ENCODE measurements around the gene RAPGEF6.

RAPGEF6 gene

GRCh38 chr5:131589510-131590348, 45.3 kb downstream of the RAPGEF6 start:
- H3K27me3 ChIP-seq (ENCODE audit: control insufficient read depth, insufficient read depth, low read length, poor library complexity, severe bottlenecking) = no peaks in the 10 kb centered on the region

GRCh38 chr5:131587541-131587940, 47.5 kb downstream of the RAPGEF6 start:
- 84 to 96% methylated on average over 2 of the region's 2 CpGs for WGBS, 2 experiments

More at GRCh38 chr5:131589510-131590348, 45.3 kb downstream of the RAPGEF6 start:
- Histone ChIP-seq H3K4me1 (ENCODE audit: control insufficient read depth, insufficient read depth, low read length) (no peaks in the 10 kb centered on the region), H3K4me3 (ENCODE audit: insufficient read depth, low read depth, low read length) (no peak overlapping the region), H3K36me3 (ENCODE audit: control insufficient read depth, insufficient read depth, low read length) (no peaks in the 10 kb centered on the region), H3K9me3 (ENCODE audit: control insufficient read depth, low read length) (no peaks in the 10 kb centered on the region), H3K27ac (ENCODE audit: insufficient read depth, low read depth, low read length, poor library complexity, severe bottlenecking) (no peak overlapping the region)
- 85 to 89% methylated on average over 5 of the region's 5 CpGs for WGBS, 2 experiments

GRCh38 chr5:131581702-131582101, 53.3 kb downstream of the RAPGEF6 start:
- H3K4me3 ChIP-seq (ENCODE audit: insufficient read depth, low read depth, low read length) = no peak overlapping the region
- 93 to 98% methylated on average over 1 of the region's 1 CpG for WGBS, 2 experiments

More at GRCh38 chr5:131587541-131587940, 47.5 kb downstream of the RAPGEF6 start:
- Histone ChIP-seq H3K36me3 (ENCODE audit: control insufficient read depth, insufficient read depth, low read length) (no peaks in the 10 kb centered on the region), H3K27me3 (ENCODE audit: control insufficient read depth, insufficient read depth, low read length, poor library complexity, severe bottlenecking) (no peaks in the 10 kb centered on the region), H3K4me1 (ENCODE audit: control insufficient read depth, insufficient read depth, low read length) (no peaks in the 10 kb centered on the region), H3K27ac (ENCODE audit: insufficient read depth, low read depth, low read length, poor library complexity, severe bottlenecking) (no peak overlapping the region), H3K4me3 (ENCODE audit: insufficient read depth, low read depth, low read length) (no peak overlapping the region), H3K9me3 (ENCODE audit: control insufficient read depth, low read length) (no peaks in the 10 kb centered on the region)

GRCh38 chr5:131579917-131580671, 54.9 kb downstream of the RAPGEF6 start:
- Histone ChIP-seq H3K4me3 (ENCODE audit: insufficient read depth, low read depth, low read length) (no peak overlapping the region), H3K4me1 (ENCODE audit: control insufficient read depth, insufficient read depth, low read length) (no peaks in the 10 kb centered on the region), H3K27me3 (ENCODE audit: control insufficient read depth, insufficient read depth, low read length, poor library complexity, severe bottlenecking) (no peaks in the 10 kb centered on the region), H3K27ac (ENCODE audit: insufficient read depth, low read depth, low read length, poor library complexity, severe bottlenecking) (no peak overlapping the region), H3K36me3 (ENCODE audit: control insufficient read depth, insufficient read depth, low read length) (no peaks in the 10 kb centered on the region), H3K9me3 (ENCODE audit: control insufficient read depth, low read length) (no peaks in the 10 kb centered on the region)
- 96 to 97% methylated on average over 38 of the region's 38 CpGs for WGBS, 2 experiments

More at GRCh38 chr5:131581702-131582101, 53.3 kb downstream of the RAPGEF6 start:
- Histone ChIP-seq H3K36me3 (ENCODE audit: control insufficient read depth, insufficient read depth, low read length) (no peaks in the 10 kb centered on the region), H3K9me3 (ENCODE audit: control insufficient read depth, low read length) (no peaks in the 10 kb centered on the region), H3K4me1 (ENCODE audit: control insufficient read depth, insufficient read depth, low read length) (no peaks in the 10 kb centered on the region), H3K27ac (ENCODE audit: insufficient read depth, low read depth, low read length, poor library complexity, severe bottlenecking) (no peak overlapping the region), H3K27me3 (ENCODE audit: control insufficient read depth, insufficient read depth, low read length, poor library complexity, severe bottlenecking) (no peaks in the 10 kb centered on the region)

- 95 to 97% methylated on average over 8 of the region's 8 CpGs for WGBS, 2 experiments
- Histone ChIP-seq H3K27me3 (ENCODE audit: control insufficient read depth, insufficient read depth, low read length, poor library complexity, severe bottlenecking) (no peaks in the 10 kb centered on the region), H3K27ac (ENCODE audit: insufficient read depth, low read depth, low read length, poor library complexity, severe bottlenecking) (no peak overlapping the region), H3K4me1 (ENCODE audit: control insufficient read depth, insufficient read depth, low read length) (no peaks in the 10 kb centered on the region), H3K36me3 (ENCODE audit: control insufficient read depth, insufficient read depth, low read length) (no peaks in the 10 kb centered on the region), H3K9me3 (ENCODE audit: control insufficient read depth, low read length) (no peaks in the 10 kb centered on the region), H3K4me3 (ENCODE audit: insufficient read depth, low read depth, low read length) (no peak overlapping the region)
Measured at GRCh38 chr5:131575660-131576227, 59.3 kb downstream of the RAPGEF6 start.

- 93 to 96% methylated on average over 9 of the region's 9 CpGs for WGBS, 2 experiments
- H3K9me3 ChIP-seq (ENCODE audit: control insufficient read depth, low read length) = no peaks in the 10 kb centered on the region
Measured at GRCh38 chr5:131571669-131572168, 63.3 kb downstream of the RAPGEF6 start.

GRCh38 chr5:131570757-131571156, 64.3 kb downstream of the RAPGEF6 start:
- WGBS, 2 experiments = 85 to 89% methylated on average over 5 to 7 of the region's 7 CpGs
- H3K4me3 ChIP-seq (ENCODE audit: insufficient read depth, low read depth, low read length) = no peak overlapping the region
- no peaks in the 10 kb centered on the region for H3K27me3 ChIP-seq (ENCODE audit: control insufficient read depth, insufficient read depth, low read length, poor library complexity, severe bottlenecking)
- H3K9me3 ChIP-seq (ENCODE audit: control insufficient read depth, low read length) = no peaks in the 10 kb centered on the region
- H3K4me1 ChIP-seq (ENCODE audit: control insufficient read depth, insufficient read depth, low read length) = no peaks in the 10 kb centered on the region
- no peaks in the 10 kb centered on the region for H3K36me3 ChIP-seq (ENCODE audit: control insufficient read depth, insufficient read depth, low read length)
- no peak overlapping the region for H3K27ac ChIP-seq (ENCODE audit: insufficient read depth, low read depth, low read length, poor library complexity, severe bottlenecking)

More at GRCh38 chr5:131571669-131572168, 63.3 kb downstream of the RAPGEF6 start:
- H3K36me3 ChIP-seq (ENCODE audit: control insufficient read depth, insufficient read depth, low read length) = no peaks in the 10 kb centered on the region
- H3K4me3 ChIP-seq (ENCODE audit: insufficient read depth, low read depth, low read length) = no peak overlapping the region
- H3K27me3 ChIP-seq (ENCODE audit: control insufficient read depth, insufficient read depth, low read length, poor library complexity, severe bottlenecking) = no peaks in the 10 kb centered on the region
- H3K27ac ChIP-seq (ENCODE audit: insufficient read depth, low read depth, low read length, poor library complexity, severe bottlenecking) = no peak overlapping the region
- no peaks in the 10 kb centered on the region for H3K4me1 ChIP-seq (ENCODE audit: control insufficient read depth, insufficient read depth, low read length)

GRCh38 chr5:131564229-131564652, 70.8 kb downstream of the RAPGEF6 start:
- Histone ChIP-seq H3K27me3 (ENCODE audit: control insufficient read depth, insufficient read depth, low read length, poor library complexity, severe bottlenecking) (no peaks in the 10 kb centered on the region), H3K27ac (ENCODE audit: insufficient read depth, low read depth, low read length, poor library complexity, severe bottlenecking) (no peak overlapping the region), H3K36me3 (ENCODE audit: control insufficient read depth, insufficient read depth, low read length) (no peaks in the 10 kb centered on the region), H3K4me3 (ENCODE audit: insufficient read depth, low read depth, low read length) (no peak overlapping the region), H3K4me1 (ENCODE audit: control insufficient read depth, insufficient read depth, low read length) (peaks cover 9% of the 10 kb centered on the region), H3K9me3 (ENCODE audit: control insufficient read depth, low read length) (no peaks in the 10 kb centered on the region)
- WGBS, 2 experiments = 76 to 78% methylated on average over 4 of the region's 4 CpGs

- WGBS, 2 experiments = 74 to 76% methylated on average over 8 of the region's 8 CpGs
- no peak overlapping the region for H3K27ac ChIP-seq (ENCODE audit: insufficient read depth, low read depth, low read length, poor library complexity, severe bottlenecking)
- H3K9me3 ChIP-seq (ENCODE audit: control insufficient read depth, low read length) = no peaks in the 10 kb centered on the region
Measured at GRCh38 chr5:131563434-131564228, 71.4 kb downstream of the RAPGEF6 start.

More at GRCh38 chr5:131563434-131564228, 71.4 kb downstream of the RAPGEF6 start:
- no peaks in the 10 kb centered on the region for H3K36me3 ChIP-seq (ENCODE audit: control insufficient read depth, insufficient read depth, low read length)
- no peak overlapping the region for H3K4me3 ChIP-seq (ENCODE audit: insufficient read depth, low read depth, low read length)
- H3K27me3 ChIP-seq (ENCODE audit: control insufficient read depth, insufficient read depth, low read length, poor library complexity, severe bottlenecking) = no peaks in the 10 kb centered on the region
- H3K4me1 ChIP-seq (ENCODE audit: control insufficient read depth, insufficient read depth, low read length) = peaks cover 9% of the 10 kb centered on the region
